GM23338 (cell line): ENCODE results near the gene KCNG3. TPM values are rescaled to one million over a fixed set of nuclear protein-coding genes. Genes with fewer than 3 reads are reported as not detected.

ENCODE experiments used
- ATAC-seq: fragments of 200-7000 bp; cut with Tn5 transposase; 3 replicates; pipeline ENCODE4 v1.9.1; 2020
- DNase-seq: peaks from one replicate; pipeline ENCODE4 v3.0.0-alpha.2; 2015; ENCODE audit warnings: low spot score
- H2AFZ ChIP-seq: fragments of 200-600 bp; sonication (generic); 2 replicates; pipeline ENCODE4 v1.8.0; 2016; ENCODE audit warnings: antibody characterized with exemption, mild to moderate bottlenecking, moderate library complexity
- H3F3A ChIP-seq: fragments of 200-600 bp; sonication (generic); replicated peaks from 2 replicates; pipeline ENCODE4 v1.8.0; 2017; ENCODE audit warnings: antibody characterized with exemption, mixed run types, low read depth
- H3K27ac ChIP-seq: fragments of 200-600 bp; sonication (generic); 2 replicates; pipeline ENCODE4 v1.6.1; 2016; ENCODE audit warnings: low read depth
- H3K27me3 ChIP-seq: fragments of 200-600 bp; sonication (generic); 2 replicates; pipeline ENCODE4 v1.8.0; 2016; ENCODE audit warnings: mild to moderate bottlenecking, mixed run types, moderate library complexity; ENCODE audit not compliant: insufficient read depth
- H3K36me3 ChIP-seq: fragments of 200-600 bp; sonication (generic); 2 replicates; pipeline ENCODE4 v1.8.0; 2016; ENCODE audit warnings: mild to moderate bottlenecking; ENCODE audit not compliant: insufficient read depth
- H3K4me1 ChIP-seq: fragments of 200-600 bp; sonication (generic); 2 replicates; pipeline ENCODE4 v1.8.0; 2016; ENCODE audit warnings: mild to moderate bottlenecking, moderate library complexity; ENCODE audit not compliant: insufficient read depth
- H3K4me2 ChIP-seq: fragments of 200-600 bp; sonication (generic); 2 replicates; pipeline ENCODE4 v1.7.1; 2017; ENCODE audit warnings: mixed run types
- H3K4me3 ChIP-seq: fragments of 200-600 bp; sonication (generic); 2 replicates; pipeline ENCODE4 v1.6.1; 2016; ENCODE audit warnings: mixed run types
- H3K79me2 ChIP-seq: fragments of 200-600 bp; sonication (generic); replicated peaks from 2 replicates; pipeline ENCODE4 v1.8.0; 2017; ENCODE audit warnings: mild to moderate bottlenecking; ENCODE audit not compliant: insufficient read depth
- H3K9me2 ChIP-seq: fragments of 200-600 bp; sonication (generic); 2 replicates; pipeline ENCODE4 v1.8.0; 2017; ENCODE audit not compliant: insufficient read depth
- H4K20me1 ChIP-seq: fragments of 200-600 bp; sonication (generic); replicated peaks from 2 replicates; pipeline ENCODE4 v1.8.0; 2017; ENCODE audit warnings: mild to moderate bottlenecking; ENCODE audit not compliant: insufficient read depth
- H3K27ac Mint-ChIP-seq: 2 replicates; pipeline ENCODE4 v1.8.0; 2020; ENCODE audit warnings: inconsistent platforms, mild to moderate bottlenecking, moderate library complexity, mixed read lengths
- H3K27me3 Mint-ChIP-seq: 3 replicates; pipeline ENCODE4 v1.8.0; 2022; ENCODE audit warnings: low read depth, mild to moderate bottlenecking, moderate library complexity, mixed read lengths, inconsistent platforms; ENCODE audit not compliant: insufficient read depth, poor library complexity
- H3K36me3 Mint-ChIP-seq: 3 replicates; pipeline ENCODE4 v1.8.0; 2021; ENCODE audit warnings: low read depth, mild to moderate bottlenecking, inconsistent platforms, moderate library complexity, mixed read lengths
- H3K4me1 Mint-ChIP-seq: 3 replicates; pipeline ENCODE4 v1.8.0; 2020; ENCODE audit warnings: mild to moderate bottlenecking, inconsistent platforms, mixed read lengths
- H3K4me3 Mint-ChIP-seq: 3 replicates; pipeline ENCODE4 v1.8.0; 2021; ENCODE audit warnings: moderate library complexity, mild to moderate bottlenecking, inconsistent platforms, mixed read lengths
- H3K9me3 Mint-ChIP-seq: 3 replicates; pipeline ENCODE4 v1.8.0; 2020; ENCODE audit warnings: moderate library complexity, mild to moderate bottlenecking, inconsistent platforms, mixed read lengths
- CTCF ChIP-seq, 2 experiments: fragments of 200-600 bp in 1 of 2; sonication (generic) in 1 of 2; conservative IDR thresholded peaks; 2 replicates each; pipeline versions ENCODE4 v1.5.1 to v1.6.1; 2016 to 2017; ENCODE audit warnings: antibody characterized with exemption in 2 of 2, low read depth in 2 of 2, mild to moderate bottlenecking in 2 of 2, moderate library complexity in 1 of 2
- EZH2phosphoT487 ChIP-seq: fragments of 200-600 bp; sonication (generic); IDR thresholded peaks from one replicate; pipeline ENCODE4 v1.8.1; 2018; ENCODE audit warnings: antibody characterized with exemption; ENCODE audit not compliant: unreplicated experiment
- JUNB ChIP-seq: IDR thresholded peaks from one replicate; pipeline ENCODE4 v1.6.1; 2016; ENCODE audit warnings: antibody characterized with exemption; ENCODE audit not compliant: unreplicated experiment
- NANOG ChIP-seq: IDR thresholded peaks from 2 replicates; pipeline ENCODE4 v1.6.1; 2016; ENCODE audit warnings: antibody characterized with exemption, borderline replicate concordance
- ZNF114 ChIP-seq: fragments of 250-450 bp; sonication (Bioruptor Pico); IDR thresholded peaks from 2 replicates; pipeline ENCODE4 v1.5.0; 2020; ENCODE audit warnings: mild to moderate bottlenecking, moderate library complexity
- ZNF462 ChIP-seq: fragments of 250-450 bp; sonication (Bioruptor Pico); IDR thresholded peaks from 2 replicates; pipeline ENCODE4 v1.5.0; 2020; ENCODE audit warnings: mild to moderate bottlenecking, moderate library complexity
- polyA plus RNA-seq: library from polyadenylated mRNA; unstranded; fragments of >200 nt; fragmentation: Nextera tagmentation; extraction: Ambion mirVana; gene quantifications from 2 replicates; pipeline ENCODE4 v1.2.1, GENCODE V29; 2016
- total RNA-seq: library from RNA; depleted of rRNA; stranded (reverse); fragments of >200 nt; shearing (Covaris generic); gene quantifications from 2 replicates; pipeline ENCODE4 v1.2.3, GENCODE V29; 2014

The KCNG3 gene
- total and polyA plus RNA-seq, 2 experiments from 2014 or later: 2.5 to 36.2 TPM

- no peak for TF ChIP-seq ZNF462 (CRISPR knock-in tag)
- TF ChIP-seq EZH2phosphoT487: no peak
Measured at GRCh38 chr2:42442774-42443173, 51.0 kb downstream of the KCNG3 start (continued).

- no peak for DNase-seq
- ATAC-seq: no peak
- Mint-ChIP-seq H3K9me3 (no peaks in the 10 kb centered on the region), H3K36me3 (no peaks in the 10 kb centered on the region; the same call in 2 of the 3 replicates), H3K27ac (no peak overlapping the region), H3K27me3 (no peaks in the 10 kb centered on the region), H3K4me1 (no peaks in the 10 kb centered on the region), H3K4me3 (no peak overlapping the region)
- H3K27me3 ChIP-seq: no peaks in the 10 kb centered on the region
- no peaks in the 10 kb centered on the region for H3K9me2 ChIP-seq
- peaks cover 11% of the 10 kb centered on the region for H3K79me2 ChIP-seq
- H3K4me3 ChIP-seq: no peak overlapping the region
- H3K27ac ChIP-seq: peak overlapping the region; percentile 28; the same call in 1 of the 2 replicates
- H3K36me3 ChIP-seq: no peaks in the 10 kb centered on the region
- no peak overlapping the region for H2AFZ ChIP-seq
- H3F3A ChIP-seq: 0 out of 2 replicates have a peak, but pooled peaks cover under 1% of the 10 kb centered on the region
- H4K20me1 ChIP-seq: 0 out of 2 replicates have a peak, but pooled peaks cover 3% of the 10 kb centered on the region
- no peak overlapping the region for H3K4me2 ChIP-seq
- no peak for TF ChIP-seq ZNF462 (CRISPR knock-in tag)
- no peak for TF ChIP-seq CTCF (conservative IDR thresholded peaks at IDR 0.05; ENCODE audit: low read depth in 2 of 2)
- no peak for TF ChIP-seq EZH2phosphoT487
- no peak for TF ChIP-seq JUNB
- TF ChIP-seq NANOG: no peak
- no peak for TF ChIP-seq ZNF114 (CRISPR knock-in tag)
- H3K4me1 ChIP-seq: no peaks in the 10 kb centered on the region
Measured at GRCh38 chr2:42438685-42439084, 55.1 kb downstream of the KCNG3 start.
